Esophagus muscularis mucosa (tissue), 4 donors: Measurements from ENCODE around the gene ELMO3.

Source experiments
- EP300 ChIP-seq: sonication (generic); formaldehyde crosslinking; IDR thresholded peaks from one replicate; pipeline ENCODE4 v1.6.1; 2017; ENCODE audit warnings: antibody characterized with exemption
- POLR2AphosphoS5 ChIP-seq, 2 donors: sonication (generic); formaldehyde crosslinking; IDR thresholded peaks; one replicate each; pipeline ENCODE4 v1.6.1; 2017; ENCODE audit warnings: antibody characterized with exemption in 2 of 2
- TF ChIP-seq, protein P1 (sequence below), 3 experiments: fragments of 200-600 bp in 2 of 3; fragments of 450-650 bp in 1 of 3; sonication (generic) in 2 of 3; IDR thresholded peaks; one replicate each; pipeline ENCODE4 v1.5.1; 2017 to 2019; ENCODE audit warnings: antibody characterized with exemption in 3 of 3, mild to moderate bottlenecking in 2 of 3, moderate library complexity in 1 of 3

DNA sequence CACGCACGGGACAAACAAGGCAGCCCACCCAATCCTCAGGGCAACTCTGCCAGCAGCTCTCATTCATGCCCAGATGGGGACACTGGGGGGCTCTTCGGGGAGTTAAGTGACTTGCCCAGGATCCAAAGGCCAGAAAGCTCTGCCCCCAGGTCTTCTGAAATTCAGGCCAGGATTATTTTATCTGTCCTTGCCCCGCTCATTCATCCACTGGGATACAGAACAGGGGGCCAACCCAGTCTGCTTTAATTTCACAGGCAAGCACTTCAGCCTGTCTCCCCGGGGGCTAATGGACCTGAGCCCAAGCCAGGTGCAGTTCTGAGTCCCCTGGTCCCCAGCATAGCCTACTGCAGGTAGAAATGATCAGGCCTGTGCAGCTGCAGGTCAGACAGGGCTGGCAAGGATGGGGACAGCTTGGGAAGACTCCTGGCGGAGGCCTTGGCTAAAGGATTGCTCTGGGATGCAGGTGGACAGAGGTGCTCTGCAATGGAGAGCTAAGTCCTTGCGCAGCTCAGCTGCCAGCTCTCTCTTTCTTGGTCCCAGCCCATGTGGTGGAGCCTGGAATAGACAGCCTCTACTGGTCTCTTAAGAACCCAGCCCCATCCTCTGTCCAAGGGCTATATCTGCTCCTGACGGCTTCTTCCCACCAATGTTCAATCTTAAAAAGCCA is 47.4 kb upstream of the ELMO3 start:
- TF ChIP-seq, protein P1, sequence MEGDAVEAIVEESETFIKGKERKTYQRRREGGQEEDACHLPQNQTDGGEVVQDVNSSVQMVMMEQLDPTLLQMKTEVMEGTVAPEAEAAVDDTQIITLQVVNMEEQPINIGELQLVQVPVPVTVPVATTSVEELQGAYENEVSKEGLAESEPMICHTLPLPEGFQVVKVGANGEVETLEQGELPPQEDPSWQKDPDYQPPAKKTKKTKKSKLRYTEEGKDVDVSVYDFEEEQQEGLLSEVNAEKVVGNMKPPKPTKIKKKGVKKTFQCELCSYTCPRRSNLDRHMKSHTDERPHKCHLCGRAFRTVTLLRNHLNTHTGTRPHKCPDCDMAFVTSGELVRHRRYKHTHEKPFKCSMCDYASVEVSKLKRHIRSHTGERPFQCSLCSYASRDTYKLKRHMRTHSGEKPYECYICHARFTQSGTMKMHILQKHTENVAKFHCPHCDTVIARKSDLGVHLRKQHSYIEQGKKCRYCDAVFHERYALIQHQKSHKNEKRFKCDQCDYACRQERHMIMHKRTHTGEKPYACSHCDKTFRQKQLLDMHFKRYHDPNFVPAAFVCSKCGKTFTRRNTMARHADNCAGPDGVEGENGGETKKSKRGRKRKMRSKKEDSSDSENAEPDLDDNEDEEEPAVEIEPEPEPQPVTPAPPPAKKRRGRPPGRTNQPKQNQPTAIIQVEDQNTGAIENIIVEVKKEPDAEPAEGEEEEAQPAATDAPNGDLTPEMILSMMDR (IDR thresholded peaks at IDR 0.05), result no peak
- TF ChIP-seq POLR2AphosphoS5 (IDR thresholded peaks at IDR 0.05) (no peak), EP300 (no peak)
